Hypothalamus (tissue), 51 donors: ENCODE data around the gene HMGCL.
"Not testable (repeated sequence)": the region's sequence is repeated elsewhere in the genome, so short reads cannot be mapped to it uniquely, and the experiment has no call there.

Experiments
- DNase-seq, 51 donors: peaks; one replicate each; lab custom pipeline; 2025; lab: John Stamatoyannopoulos, UW

Gene HMGCL

DNA sequence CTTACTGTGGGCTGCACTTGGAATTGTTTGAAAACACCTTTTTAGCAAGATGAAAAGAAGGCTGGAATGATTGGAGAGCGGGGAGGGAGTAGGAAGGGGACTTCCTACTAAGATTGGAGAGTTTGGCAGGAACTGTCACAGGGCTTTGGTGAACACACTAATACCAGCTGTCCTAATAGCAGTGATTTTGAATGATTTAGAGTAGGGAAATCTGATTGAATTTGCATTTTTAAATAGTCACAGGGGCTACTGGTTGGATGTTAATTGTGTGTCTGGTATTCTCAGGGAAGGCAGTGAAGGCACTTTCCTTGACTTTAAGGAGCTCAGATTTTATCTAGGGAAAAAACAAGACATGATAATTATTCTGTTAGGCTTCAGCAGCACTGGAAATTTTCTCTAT, 2.5 kb upstream of the HMGCL start:
- no peak for DNase-seq

DNA sequence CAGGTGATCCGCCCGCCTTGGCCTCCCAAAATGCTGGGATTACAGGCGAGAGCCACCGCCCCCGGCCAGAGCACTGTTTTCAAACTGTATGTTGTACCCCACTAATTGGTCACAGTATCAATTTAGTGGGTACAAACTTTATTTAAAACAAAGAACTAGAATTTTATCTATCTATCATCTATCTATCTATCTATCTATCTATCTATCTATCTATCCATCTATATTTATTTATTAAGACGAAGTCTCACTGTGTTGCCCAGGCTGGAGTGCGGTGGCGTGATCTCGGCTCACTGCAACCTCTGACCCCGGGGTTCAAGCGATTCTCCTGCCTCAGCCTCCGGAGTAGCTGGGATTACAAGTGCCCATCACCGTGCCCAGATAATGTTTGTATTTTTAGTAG, 1.4 kb upstream of the HMGCL start:
- not testable (repeated sequence) for DNase-seq

DNA sequence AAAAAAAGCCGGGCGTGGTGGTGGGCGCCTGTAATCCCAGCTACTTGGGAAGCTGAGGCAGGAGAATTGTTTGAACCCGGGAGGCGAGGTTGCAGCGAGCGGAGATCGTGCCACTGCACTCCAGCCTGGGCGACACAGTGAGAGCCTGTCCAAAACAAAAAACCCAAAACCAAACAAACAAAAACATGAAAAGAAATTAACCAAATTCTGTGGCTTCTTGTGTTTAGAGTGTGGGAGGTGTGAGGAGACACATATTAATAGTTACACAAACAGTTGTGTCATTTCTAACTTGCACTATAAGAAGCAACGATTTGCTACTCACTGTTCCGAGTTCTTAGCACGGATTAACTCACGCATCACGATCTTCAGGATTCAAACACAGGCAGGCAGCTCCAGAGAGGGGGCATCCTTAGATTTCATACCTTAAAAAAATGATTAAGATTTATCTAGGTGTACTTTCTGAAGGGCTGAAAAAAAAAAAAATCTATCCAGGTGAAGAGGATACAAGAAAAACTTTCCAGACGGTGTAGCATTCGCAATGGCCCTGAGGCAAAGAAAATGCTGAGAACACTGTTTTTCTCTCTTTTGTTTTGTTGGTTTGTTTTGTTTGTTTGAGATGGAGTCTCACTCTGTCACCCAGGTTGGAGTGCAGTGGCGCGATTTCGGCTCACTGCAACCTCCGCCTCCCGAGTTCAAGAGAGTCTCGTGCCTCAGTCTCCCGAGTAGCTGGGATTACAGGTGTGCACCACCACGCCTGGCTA, 713 bp upstream of the HMGCL start:
- peak in 1 of 51 donors; percentile 42 for DNase-seq

DNA sequence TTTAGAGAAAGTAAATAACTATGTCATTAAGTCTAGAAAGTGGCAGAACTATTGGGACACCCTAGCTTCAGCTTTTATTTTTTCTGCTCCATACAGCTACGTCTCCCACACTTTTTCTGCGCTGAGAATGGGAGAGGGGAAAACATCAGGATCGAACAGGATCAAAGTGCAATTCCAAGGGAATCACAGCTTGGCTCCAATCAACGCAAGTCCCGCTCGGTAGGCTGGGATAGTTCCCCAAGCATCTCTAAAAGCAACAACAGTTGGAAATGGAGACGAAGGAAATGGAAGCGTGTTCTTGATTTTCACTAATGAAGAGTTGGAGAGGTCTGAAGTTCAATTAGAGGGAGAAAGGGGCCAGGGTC, 536 bp downstream of the HMGCL start:
- DNase-seq: no peak

DNA sequence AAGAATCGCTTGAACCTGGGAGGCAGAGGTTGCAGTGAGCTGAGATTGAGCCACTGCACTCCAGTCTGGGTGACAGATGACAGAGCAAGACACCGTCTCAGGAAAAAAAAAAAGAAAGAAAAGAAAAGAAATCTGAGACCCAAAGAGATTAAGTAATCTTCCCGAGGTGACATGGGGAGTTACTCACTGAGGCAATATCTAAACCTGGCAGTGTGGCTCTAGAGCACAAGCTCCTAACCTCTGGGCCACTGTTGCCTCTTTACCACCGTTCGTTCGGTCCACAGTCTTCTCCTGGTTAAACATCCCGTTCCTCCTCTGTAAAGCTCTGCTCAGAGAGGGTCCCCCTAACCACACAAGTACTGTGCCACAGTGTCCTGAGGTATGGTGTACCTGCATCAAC, 1.5 kb downstream of the HMGCL start:
- DNase-seq: no peak

DNA sequence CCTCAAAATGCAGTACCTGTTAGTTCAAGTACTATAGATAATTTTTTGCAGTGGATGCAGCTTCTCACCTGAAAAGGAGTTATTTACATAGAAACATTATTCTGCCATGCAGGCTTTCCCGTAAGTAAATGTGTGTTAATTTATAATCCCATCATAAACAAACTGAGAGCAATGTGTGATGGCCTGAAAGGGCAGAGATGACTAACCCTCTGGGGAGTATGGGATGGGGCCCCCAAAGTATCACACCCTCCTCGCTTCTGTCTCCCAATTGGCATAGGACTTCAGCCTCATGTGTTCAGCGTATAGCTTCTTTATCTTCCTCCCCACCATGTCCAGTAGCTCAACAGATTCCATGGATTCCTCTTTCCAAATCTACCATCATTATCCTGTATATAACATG, 7.6 kb downstream of the HMGCL start:
- no peak for DNase-seq

DNA sequence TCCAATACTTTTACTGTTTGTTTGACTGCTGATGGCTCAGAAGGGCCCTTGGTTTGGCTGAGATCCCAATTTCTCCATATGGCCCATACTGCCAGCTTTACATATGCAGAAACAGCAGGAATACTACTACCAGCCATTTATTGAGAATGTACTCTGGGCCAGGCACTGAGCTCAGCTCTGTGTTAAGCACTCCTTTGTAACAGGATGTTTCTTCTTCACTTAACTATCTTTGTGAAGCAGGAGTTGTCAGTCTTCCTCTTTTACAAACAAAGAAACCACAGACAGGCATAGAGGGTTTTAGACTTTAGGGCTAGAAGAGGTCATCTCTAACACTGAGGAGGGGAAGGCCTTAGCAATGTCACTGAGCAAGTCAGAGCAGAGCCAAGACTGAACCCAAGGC, 8.3 kb downstream of the HMGCL start:
- DNase-seq: no peak

DNA sequence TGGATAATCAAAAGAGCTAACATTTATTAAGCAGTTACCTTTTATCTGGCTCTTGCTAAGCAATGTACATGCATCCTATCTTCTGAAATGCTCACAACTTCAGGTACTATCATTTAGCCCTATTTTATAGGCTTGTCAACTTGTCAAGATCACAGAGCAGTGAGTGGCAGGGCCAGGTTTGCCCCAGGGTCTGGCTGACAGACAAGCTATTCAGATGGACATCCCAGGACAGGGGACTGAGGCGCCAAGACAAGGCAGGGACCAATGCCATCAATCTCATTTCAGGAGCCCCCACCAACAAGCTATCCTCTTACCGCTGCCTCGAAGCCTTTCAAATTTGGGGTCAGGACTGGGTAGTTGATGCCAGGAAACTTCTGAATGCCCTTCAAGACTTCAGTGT, 8.9 kb downstream of the HMGCL start:
- no peak for DNase-seq

DNA sequence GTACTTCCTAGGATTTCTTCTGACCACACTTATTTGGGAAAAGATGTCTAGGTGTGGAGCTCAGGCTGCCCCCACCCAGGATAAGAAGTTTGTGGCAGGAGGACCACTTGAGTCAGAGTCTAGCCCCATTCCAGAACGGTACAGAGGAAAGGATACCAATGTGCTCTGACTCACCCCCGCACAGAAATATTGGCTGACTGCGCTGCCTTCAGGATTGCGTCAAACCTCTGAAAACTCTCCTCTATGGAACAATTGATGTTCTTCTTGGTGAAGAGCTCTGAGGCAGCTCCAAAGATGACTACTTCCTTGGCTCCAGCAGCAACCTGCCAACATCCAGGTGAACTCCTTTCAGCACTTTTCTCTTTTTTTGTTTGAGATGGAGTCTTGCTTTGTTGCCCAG, 11.2 kb downstream of the HMGCL start:
- no peak for DNase-seq

DNA sequence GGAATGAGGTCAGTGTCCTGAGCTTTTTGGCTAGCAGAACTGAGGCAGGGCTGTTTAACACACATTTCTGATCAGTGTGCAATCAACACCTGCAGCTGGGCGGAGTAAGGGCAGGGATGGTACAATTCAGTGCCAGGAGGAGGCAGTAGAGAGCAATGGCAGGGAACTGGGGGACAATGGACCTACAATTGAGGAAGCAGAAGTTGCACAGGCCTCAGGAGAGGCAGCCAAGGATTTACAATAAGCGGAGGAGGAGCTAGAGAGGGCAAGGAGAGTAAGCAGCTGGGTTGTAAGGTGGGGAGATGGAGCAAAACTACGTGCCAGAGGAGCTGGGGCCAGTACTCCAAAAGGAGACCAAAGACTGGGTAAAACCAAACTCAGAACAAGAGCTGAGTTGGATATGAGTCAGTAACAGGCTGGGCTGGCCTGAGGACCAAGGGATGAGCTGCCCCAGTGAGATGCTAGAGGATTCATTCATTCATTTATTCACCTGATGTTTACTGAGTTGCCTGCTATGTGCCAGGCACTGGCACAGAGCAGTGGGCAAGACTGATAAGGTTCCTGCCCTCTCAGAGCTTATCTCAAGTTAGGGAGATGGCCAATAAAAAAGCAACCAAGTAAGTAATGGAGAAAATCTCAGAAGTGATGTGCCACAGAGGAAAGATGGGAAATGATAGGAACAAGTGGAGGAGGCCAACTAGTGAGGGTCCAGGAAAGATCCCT, 14.2 kb downstream of the HMGCL start:
- peak in 10 of 51 donors; percentile 10 to 29 (median 18) for DNase-seq

DNA sequence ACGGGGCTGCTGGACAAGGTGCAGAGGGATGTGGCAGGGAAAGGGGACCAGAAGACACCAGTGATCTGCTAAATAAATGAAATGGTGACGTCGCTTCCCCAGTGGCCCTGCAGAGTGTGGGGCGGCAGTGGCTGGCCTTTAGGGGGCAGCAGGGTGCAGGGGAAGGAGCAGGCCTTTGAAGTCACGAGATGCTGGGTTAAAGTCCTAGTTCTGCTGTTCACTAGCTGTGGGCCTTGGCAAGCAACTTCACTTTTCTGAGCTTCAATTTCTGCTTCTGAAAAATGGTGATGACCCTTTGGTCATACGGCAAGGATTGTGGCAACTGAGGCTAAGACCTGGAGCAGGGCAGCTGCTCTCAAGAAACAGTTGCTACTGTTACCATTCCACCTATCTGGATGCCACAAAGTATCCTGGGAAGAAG, 15.5 kb downstream of the HMGCL start:
- DNase-seq: peak in 23 of 51 donors; percentile 12 to 58 (median 33)

DNA sequence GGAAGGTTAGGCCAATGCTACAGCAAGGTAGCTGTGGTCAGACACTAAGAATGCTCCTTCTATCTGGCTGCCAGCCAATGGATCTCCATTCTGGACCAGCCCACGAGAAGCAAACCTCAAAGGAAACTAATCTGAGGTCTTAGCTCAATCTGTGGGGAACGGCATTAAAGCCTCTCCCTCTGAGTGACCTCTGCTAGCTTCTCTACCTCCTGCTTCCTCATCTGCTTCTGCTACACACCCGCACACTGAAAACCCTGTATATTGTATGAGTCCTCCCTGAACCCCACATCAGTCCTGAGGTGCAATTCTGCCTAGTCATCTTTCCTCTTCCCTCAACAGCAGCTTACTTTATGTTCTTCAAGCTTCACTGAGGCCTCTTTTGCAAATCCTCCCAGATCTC, 17.8 kb downstream of the HMGCL start:
- DNase-seq: no peak

DNA sequence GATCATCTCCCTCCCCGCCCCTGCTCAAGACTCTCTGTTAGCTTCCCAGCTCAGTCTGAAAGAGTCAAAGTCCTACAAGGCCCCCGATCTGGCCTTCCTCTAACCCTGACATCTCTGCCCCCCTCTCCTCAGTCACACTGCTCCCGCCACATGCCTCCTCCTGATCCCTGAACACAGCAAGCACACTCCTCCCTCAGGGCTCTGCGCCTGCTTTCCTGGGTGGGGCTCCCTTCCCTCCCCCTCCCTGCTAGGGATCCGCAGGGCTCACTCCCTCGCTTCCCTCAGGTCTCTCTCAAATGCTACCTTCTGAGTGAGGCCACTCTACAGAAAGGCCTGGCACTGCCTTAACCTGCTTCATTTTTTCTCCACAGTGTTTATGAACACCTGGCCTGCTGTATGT, 18.9 kb downstream of the HMGCL start:
- no peak for DNase-seq

DNA sequence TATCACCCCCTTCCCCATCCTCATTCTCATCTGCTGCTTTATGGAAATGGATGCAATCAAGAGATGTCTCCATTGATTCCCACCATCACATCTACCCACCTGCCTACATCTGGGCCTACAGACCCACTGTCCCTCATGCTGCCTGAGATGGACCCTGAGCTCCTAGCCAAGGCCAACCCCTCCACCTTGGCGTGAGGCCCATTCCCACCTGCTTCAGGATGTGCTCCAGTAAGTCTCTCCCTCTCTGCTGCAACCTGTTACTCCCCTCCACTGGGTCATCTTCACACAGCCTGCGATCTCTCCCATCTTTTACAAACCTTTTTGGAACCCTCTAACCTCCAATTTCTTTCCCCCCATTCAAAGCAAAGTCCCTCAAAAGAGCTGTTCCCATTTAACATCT, 20.2 kb downstream of the HMGCL start:
- no peak for DNase-seq

DNA sequence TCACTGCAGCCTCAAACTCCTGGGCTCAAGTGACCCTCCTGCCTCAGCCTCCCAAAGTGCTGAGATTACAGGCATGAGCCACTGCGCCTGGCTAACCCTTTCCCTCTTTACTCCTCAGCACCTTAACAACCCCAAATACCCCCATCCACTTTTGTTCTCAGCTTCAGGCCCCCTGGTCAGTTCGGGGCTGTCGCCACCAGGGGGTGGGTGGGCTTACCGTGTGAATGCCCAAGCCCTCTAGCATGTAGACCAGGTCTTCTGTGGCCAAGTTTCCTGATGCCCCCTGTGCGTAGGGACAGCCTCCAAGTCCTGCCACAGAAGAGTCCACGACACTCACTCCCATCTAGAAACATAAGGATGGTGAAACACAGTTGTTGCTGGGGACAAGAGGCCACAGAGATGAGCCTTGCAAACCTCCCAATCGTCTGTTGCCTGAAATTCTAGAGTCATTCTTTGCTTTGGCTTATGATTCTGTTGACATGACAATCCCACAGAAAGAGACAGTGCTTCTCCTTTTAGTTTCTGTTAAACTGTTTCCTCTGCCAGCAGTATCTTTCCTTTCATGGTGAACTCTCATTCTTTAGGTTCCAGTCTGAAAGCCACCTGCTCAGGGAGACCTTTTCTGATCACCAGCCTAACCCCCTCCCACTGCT, 20.9 kb downstream of the HMGCL start:
- no peak for DNase-seq

DNA sequence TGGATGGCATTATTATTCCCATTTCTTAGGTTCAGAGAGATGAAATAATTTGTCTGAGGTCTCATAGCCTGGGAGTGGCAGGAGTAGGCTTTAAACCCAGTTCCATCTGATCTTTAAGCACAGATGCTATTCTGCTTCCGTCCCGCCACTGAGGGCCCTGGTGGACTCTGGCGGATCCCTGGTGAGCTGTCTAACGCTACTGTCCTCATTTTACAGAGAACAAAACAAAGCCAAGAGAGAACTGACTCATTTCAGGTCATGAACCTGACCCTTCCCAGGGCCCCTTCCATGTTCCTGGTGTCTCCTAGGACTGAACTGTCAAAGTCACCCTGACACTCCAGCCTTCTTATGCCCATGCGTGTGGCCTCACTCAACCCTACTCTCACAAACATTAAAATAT, 21.6 kb downstream of the HMGCL start:
- DNase-seq: no peak

DNA sequence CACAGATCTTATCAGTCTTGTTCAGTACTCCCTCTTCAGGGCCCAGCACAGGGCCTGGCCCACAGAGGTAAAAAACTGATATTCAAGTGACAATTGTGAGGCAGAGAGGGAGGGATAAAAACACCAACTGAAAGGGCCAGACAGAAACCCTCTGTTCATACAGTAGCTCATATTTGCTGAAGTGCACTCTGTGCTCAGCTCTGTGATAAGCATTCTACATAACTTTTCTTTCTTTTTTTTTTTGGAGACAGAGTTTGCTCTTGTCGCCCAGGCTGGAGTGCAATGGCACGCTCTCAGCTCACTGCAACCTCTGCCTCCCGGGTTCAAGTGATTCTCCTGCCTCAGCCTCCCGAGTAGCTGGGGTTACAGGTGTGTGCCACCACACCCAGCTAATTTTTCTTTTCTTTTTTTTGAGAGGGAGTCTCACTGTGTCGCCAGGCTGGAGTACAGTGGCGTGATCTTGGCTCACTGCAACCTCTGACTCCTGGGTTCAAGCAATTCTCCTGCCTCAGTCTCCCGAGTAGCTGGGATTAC, 22.4 kb downstream of the HMGCL start:
- DNase-seq: not testable (repeated sequence)

DNA sequence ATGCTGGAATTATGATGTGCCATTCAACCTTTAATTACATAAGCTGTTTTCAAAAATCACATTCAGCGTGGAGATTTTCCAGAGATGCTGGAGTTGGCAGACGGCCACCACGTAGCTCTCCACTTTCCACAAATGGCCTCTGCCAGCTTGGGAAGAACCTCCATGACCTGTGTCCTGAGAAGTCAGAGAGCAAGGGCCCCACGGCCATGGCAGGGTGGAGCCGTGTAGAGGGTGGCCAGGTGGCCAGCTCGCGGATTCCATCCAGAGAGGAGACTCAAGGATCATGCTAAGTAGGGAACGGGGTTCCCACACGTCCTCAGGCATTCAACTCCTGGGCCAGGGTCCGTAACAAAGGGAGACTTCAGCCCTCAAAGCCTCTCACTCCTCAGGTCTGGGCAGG, 23.4 kb downstream of the HMGCL start:
- DNase-seq: no peak

DNA sequence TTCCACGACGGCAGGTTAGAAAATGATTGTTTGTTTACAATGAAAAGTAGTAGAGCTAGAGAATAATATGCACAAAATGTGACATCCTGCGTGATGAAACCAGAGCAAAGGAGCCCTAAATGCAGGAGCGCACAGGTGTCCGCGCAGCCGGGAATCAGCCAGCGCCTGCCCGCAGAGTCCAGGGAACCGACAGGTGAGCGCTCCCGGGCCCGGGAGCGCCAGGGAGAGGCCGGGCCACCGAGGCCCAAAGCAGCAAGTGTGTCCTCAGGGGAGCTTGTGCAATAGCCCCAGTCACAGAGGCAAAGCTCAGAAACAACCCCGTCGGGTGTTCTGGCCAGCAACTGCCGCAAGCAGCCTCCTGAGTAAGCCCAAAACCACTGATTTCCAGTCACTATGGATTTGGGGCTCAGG, 23.9 kb downstream of the HMGCL start:
- DNase-seq: peak in 1 of 51 donors; percentile 29

DNA sequence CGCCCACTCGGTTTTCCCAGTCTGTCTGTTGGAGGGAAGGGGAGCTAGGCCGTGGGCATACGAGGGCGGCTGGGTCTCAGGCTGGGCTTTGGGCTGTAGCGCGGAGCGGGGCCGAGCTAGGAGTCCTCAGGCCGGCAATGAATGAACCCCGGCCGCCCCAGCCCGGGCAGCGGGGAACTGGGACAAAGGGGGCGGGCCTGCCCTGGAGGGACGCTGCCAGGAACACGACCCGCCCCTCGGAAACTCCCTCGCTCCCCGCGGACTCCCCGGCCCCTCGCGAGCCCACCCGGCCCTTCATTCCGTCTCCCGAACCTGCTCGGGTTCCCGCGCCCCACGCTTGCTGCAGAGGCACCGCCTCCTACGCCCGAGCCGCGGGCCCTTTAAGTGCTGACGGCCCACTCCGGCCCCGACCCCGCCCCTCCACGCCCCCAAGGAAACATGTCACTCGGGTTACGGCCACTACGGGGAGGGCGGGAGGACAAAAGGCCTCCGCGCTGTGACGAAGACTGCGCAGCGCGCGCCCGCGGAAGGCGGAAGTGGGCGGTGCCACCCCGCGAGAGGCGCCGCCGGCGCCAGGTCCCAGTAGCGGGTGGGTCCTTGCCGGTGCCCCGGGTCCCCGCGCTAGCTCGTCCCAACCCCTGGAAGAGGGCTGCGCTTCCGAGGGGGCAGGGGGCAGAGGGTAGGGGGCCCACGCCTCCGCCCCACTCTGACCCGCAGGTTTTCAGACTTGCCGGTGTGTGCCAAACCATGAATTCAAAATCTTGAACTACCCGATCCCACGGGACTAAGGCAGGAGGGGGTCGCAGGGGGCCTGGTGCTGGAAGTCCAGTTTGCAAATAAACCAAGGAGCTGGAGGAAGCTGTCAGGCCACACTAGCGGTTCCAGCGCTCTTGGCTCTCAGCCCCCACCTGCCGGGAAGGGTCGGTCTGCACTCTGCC, 24.6 kb downstream of the HMGCL start, which contains the start of gene GALE:
GALE (minus strand) TSS at position 355 of the 938 bp plus-strand sequence. CDS start 1,747 bp downstream, outside the sequence.
- DNase-seq: peak; percentile 75 to 98 (median 94)
